Astrocyte of the spinal cord (primary cell): Measurements from ENCODE around the gene SPANXN2.
"Not testable (repeated sequence)": the region's sequence is repeated elsewhere in the genome, so short reads cannot be mapped to it uniquely, and the experiment has no call there.

ENCODE experiments used
- DNase-seq: peaks from one replicate; pipeline ENCODE4 v3.0.0; 2011; ENCODE audit warnings: low read depth, low spot score
- H3K4me3 ChIP-seq: 2 replicates; pipeline ENCODE4 v1.5.1; 2011; ENCODE audit warnings: low read depth, mild to moderate bottlenecking, low read length, moderate library complexity
- in situ Hi-C: cut with HindIII; loops from 2 replicates; pipeline ENCODE4 v1.10.0; 2017; ENCODE audit warnings: low sequenced_read_pairs
- TF ChIP-seq, protein P1 (sequence below): IDR thresholded peaks from 2 replicates; pipeline ENCODE4 v1.5.1; 2012; ENCODE audit warnings: low read depth, mild to moderate bottlenecking, low read length, inconsistent platforms

SPANXN2 gene

DNA sequence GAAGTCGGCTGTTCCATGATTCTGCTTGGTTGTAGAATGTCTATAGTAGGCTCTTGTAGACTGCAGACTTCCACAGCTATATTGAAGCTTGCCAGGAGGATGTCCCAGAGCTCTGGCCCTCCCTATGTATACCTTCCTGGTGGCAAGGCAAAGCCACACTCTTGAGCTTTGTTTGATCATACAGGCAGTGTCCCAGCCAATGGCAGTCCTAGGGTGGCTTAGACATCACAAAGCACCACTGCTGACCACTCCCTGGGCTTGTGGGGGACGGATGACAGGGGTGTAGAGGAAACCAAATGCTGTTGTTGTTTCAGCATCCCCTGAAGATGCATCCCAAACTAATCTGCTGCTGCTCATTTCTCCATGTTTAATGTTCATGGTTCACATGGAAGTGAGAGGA, at the start of gene SPANXN2:
Gene SPANXN2 (minus strand): TSS at position 101 of the 400 bp plus-strand sequence. CDS start 84 bp downstream, at position 17.
- in situ Hi-C loops, H3K4me3 ChIP-seq, DNase-seq: not testable (repeated sequence)

DNA sequence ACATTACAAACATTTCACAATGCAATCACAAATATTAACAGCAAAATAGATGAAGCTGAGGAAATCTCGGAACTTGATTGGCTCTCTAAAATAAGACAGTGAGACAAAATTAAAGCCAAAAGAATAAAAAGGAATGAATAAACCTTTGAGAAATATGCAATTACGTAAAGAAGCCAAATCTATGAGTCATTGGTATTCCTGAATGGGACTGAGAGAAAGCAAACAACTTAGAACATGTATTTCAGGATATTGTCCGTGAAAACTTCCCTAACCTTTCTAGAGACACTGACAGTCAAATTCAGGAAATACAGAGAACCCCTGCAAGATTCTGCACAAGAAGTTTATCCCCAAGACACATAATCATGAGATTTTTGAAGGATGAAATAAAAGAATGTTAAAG, 48.4 kb upstream of the SPANXN2 start:
- DNase-seq, result peak; percentile 4
- in situ Hi-C loops, result no loop called here
- no peak overlapping the region for H3K4me3 ChIP-seq
- TF ChIP-seq, protein P1, sequence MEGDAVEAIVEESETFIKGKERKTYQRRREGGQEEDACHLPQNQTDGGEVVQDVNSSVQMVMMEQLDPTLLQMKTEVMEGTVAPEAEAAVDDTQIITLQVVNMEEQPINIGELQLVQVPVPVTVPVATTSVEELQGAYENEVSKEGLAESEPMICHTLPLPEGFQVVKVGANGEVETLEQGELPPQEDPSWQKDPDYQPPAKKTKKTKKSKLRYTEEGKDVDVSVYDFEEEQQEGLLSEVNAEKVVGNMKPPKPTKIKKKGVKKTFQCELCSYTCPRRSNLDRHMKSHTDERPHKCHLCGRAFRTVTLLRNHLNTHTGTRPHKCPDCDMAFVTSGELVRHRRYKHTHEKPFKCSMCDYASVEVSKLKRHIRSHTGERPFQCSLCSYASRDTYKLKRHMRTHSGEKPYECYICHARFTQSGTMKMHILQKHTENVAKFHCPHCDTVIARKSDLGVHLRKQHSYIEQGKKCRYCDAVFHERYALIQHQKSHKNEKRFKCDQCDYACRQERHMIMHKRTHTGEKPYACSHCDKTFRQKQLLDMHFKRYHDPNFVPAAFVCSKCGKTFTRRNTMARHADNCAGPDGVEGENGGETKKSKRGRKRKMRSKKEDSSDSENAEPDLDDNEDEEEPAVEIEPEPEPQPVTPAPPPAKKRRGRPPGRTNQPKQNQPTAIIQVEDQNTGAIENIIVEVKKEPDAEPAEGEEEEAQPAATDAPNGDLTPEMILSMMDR, result no peak

DNA sequence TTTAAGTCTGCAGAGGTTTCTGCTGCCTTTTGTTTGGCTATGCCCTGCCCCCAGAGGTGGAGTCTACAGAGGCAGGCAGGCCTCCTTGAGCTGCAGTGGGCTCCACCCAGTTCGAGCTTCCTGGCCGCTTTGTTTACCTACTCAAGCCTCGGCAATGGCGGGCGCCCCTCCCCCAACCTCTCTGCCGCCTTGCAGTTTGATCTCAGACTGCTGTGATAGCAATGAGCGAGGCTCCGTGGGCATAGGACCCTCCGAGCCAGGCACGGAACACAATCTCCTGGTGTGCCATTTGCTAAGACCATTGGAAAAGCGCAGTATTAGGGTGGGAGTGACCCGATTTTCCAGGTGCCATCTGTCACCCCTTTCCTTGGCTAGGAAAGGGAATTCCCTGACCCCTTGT, 47.2 kb upstream of the SPANXN2 start:
- in situ Hi-C loops, DNase-seq, H3K4me3 ChIP-seq: not testable (repeated sequence)

DNA sequence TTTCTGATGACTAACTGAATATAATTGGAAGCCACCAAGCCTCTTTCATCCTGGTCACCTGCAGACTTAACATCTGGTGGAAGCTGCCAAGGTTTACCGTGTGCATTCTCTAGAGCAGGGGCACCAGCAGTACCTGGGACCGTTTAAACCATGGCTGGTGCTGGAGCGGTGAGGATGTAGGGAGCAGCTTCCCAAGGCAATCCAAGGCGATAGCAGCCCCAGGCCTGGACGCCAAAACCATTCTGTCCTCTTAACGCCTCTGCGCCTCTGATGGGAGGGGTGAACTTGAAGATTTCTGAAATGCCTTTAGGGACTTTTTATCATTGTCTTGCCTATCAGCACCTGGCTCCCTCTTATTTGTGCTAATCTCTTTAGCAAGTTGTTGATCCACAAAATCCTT, 37.3 kb upstream of the SPANXN2 start:
- DNase-seq, result no peak
- TF ChIP-seq, protein P1, result no peak
- in situ Hi-C loops, result no loop called here
- H3K4me3 ChIP-seq, result no peak overlapping the region

DNA sequence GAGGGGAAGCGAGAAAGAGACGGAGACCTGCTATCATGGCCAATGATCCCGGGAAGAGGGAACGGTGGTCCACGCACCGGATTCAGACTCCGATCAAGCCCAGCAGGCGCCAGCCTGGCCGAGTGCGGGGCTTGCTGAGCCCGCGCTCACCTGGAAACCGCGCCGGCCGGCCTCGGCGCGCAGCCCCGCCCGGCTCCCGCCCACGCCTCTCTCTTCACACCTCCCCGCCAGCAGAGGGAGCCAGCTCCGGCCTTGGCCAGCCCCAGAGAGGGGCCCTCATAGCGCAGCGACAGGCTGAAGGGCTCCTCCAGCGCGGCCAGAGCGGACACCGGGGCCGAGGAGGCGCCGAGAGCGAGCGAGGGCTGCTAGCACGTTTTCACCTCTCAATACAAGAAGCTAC, 36.8 kb upstream of the SPANXN2 start:
- DNase-seq, result no peak
- TF ChIP-seq, protein P1, result no peak
- H3K4me3 ChIP-seq, result no peak overlapping the region
- in situ Hi-C loops, result no loop called here

GRCh38 chrX:143754183-143754582, 33.6 kb upstream of the SPANXN2 start:
- TF ChIP-seq, protein P1, result no peak
- DNase-seq, result no peak
- H3K4me3 ChIP-seq, result no peak overlapping the region
- in situ Hi-C loops, result no loop called here

- no peak overlapping the region for H3K4me3 ChIP-seq
- in situ Hi-C loops, result no loop called here
- TF ChIP-seq, protein P1, result no peak
- DNase-seq, result no peak
Measured at GRCh38 chrX:143733866-143734265, 13.3 kb upstream of the SPANXN2 start.

- TF ChIP-seq, protein P1, result no peak
- no peak for DNase-seq
- in situ Hi-C loops, result no loop called here
- no peak overlapping the region for H3K4me3 ChIP-seq
Measured at GRCh38 chrX:143726296-143726695, 5.7 kb upstream of the SPANXN2 start.
